ENCODE results near the gene ABCC6. TPM values are rescaled to one million over a fixed set of nuclear protein-coding genes. Genes with fewer than 3 reads are reported as not detected.

The ABCC6 gene
- total and polyA plus RNA-seq, 8 donors = 12.4 to 44.0 (median 16.2) TPM

GRCh38 chr16:16145286-16145685, 78.0 kb downstream of the ABCC6 start:
- H3K4me3 ChIP-seq = no peak overlapping the region
- DNase-seq = no peak
- H3K36me3 ChIP-seq = peaks cover 0 to 55% of the 10 kb centered on the region in 2 donors
- intact Hi-C loops (cut with DNase I) = no loop called here
- no peak for ATAC-seq
- H3K9me3 ChIP-seq = no peaks in the 10 kb centered on the region
- no peaks in the 10 kb centered on the region for H3K27me3 ChIP-seq
- no peak overlapping the region for H3K27ac ChIP-seq
- TF ChIP-seq CTCF (IDR thresholded peaks at IDR 0.05) = no peak
- no peaks in the 10 kb centered on the region for H3K4me1 ChIP-seq

DNA sequence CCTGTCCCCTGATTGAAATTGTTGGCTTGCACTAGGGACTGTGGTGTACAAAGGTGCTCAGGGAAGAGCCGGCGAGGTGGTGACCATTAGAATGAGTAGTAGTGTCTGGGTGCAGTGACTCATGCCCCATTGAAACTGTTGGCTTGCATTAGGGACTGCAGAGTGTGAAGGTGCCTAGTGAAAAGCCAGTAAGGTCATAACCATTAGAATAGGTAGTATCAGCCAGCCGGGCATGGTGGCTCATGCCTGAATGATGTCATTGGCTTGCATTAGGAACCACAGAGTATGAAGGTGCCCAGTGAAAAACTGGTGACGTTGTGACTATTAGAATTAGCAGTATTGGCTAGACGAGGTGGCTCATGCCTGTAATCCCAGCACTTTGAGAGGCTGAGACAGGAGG, 78.9 kb downstream of the ABCC6 start:
- H3K4me1 ChIP-seq = no peaks in the 10 kb centered on the region
- ATAC-seq (peak; percentile 31), DNase-seq (no peak)
- no peak for TF ChIP-seq CTCF (IDR thresholded peaks at IDR 0.05)
- H3K9me3 ChIP-seq = no peaks in the 10 kb centered on the region
- H3K27me3 ChIP-seq = no peaks in the 10 kb centered on the region
- H3K27ac ChIP-seq = no peak overlapping the region
- H3K4me3 ChIP-seq = no peak overlapping the region
- peaks cover 0 to 64% of the 10 kb centered on the region in 2 donors for H3K36me3 ChIP-seq
- intact Hi-C loops (cut with DNase I) = no loop called here

DNA sequence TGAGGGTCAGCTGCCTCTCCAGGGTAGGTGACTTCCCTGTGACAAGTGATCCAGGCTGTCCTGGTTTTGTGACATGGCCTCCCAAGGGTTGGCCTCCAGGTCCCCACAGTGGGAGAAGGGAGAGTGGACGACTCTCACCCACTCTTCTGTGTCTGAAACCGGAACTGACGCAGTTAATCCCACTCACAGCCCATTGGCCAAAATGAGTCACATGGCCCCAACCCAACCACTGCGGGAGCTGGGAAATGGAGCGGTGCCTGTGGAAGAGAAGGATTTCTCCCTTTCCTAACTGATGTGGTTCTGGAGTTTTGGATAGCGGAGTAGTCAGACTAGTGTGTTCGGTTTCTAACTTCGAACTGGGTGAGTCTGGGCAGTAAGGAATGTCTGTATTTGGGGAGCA, 79.4 kb downstream of the ABCC6 start:
- intact Hi-C loops (cut with DNase I) = no loop called here
- H3K4me1 ChIP-seq = no peaks in the 10 kb centered on the region
- TF ChIP-seq CTCF (IDR thresholded peaks at IDR 0.05) = no peak
- ATAC-seq (no peak), DNase-seq (no peak)
- H3K27me3 ChIP-seq = no peaks in the 10 kb centered on the region
- no peaks in the 10 kb centered on the region for H3K9me3 ChIP-seq
- H3K4me3 ChIP-seq = no peak overlapping the region
- H3K27ac ChIP-seq = no peak overlapping the region
- H3K36me3 ChIP-seq = peaks cover 0 to 69% of the 10 kb centered on the region in 2 donors

GRCh38 chr16:16143038-16143763, 80.1 kb downstream of the ABCC6 start:
- DNase-seq = no peak
- Histone ChIP-seq H3K27ac (no peak overlapping the region), H3K36me3 (peaks cover 0 to 76% of the 10 kb centered on the region in 2 donors), H3K9me3 (no peaks in the 10 kb centered on the region), H3K27me3 (no peaks in the 10 kb centered on the region), H3K4me3 (no peak overlapping the region), H3K4me1 (no peaks in the 10 kb centered on the region)
- TF ChIP-seq CTCF (IDR thresholded peaks at IDR 0.05) = no peak
- ATAC-seq = no peak
- intact Hi-C loops (cut with DNase I) = no loop called here

DNA sequence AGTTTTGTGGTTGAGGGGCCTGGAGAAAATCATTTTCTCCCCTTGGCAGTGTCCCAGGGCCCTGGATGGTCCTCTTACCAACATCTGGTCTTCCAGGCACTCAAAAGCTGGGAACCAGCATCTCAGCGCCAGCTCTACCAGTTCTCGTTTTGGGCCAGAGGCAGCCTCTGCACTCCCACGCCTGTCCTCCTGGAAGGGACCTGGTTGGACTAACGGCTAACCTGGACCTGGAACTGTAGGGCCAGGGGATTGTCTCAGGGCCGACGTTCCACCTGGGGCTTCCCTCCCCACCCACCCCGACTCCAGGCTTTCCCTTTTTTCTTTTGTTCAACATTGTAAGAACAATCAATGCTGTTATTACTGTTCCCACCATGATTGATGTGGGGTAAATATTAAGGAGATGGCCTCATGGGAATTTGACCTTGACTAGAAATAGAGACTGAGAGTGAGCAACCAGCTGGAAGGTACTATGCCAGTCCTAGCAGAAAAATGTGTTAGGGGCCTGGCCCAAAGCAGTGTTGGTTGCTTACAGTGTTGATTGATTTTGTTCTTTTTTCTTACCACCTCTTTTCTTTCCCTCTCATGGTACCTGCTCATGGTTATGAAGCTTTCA, 81.4 kb downstream of the ABCC6 start:
- H3K27me3 ChIP-seq = no peaks in the 10 kb centered on the region
- H3K27ac ChIP-seq = no peak overlapping the region
- no peaks in the 10 kb centered on the region for H3K9me3 ChIP-seq
- no peak overlapping the region for H3K4me3 ChIP-seq
- intact Hi-C loops (cut with DNase I) = no loop called here
- no peak for DNase-seq
- H3K36me3 ChIP-seq = peaks cover 0 to 89% of the 10 kb centered on the region in 2 donors
- no peaks in the 10 kb centered on the region for H3K4me1 ChIP-seq
- ATAC-seq = no peak
- no peak for TF ChIP-seq CTCF (IDR thresholded peaks at IDR 0.05)

All from left lung (tissue), 10 donors.